HG02884 (cell line): Measurements from ENCODE around the gene HOXC4.

ENCODE experiments used
- ATAC-seq: cut with Tn5 transposase; IDR thresholded peaks from one replicate; pipeline ENCODE4 v1.9.1; 2021; ENCODE audit warnings: mild to moderate bottlenecking, moderate library complexity; ENCODE audit not compliant: unreplicated experiment

HOXC4 gene

DNA sequence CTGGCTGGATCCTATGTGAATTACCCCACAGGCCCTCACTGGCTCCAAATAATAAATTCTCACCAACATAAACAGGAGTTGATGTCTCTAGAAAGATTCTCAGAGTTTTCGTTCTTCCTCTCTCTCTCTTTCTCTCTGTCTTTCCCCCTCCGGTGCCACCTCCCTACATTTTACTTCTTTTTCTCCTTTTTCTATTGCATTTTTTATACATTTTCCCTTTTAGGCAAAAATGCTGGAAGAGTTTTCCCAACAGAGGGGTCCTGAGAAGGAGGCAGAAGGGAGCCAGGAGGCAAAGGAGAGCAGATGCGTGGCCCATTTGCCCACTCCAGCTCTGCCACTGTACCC is 26.2 kb upstream of the HOXC4 start:
- no peak for ATAC-seq

GRCh38 chr12:54028314-54029201 is 25.1 kb upstream of the HOXC4 start, which contains the start of gene HOXC6:
TSS of gene HOXC6 (plus strand) at chr12:54028440. CDS start at chr12:54028522, 82 bp downstream.
- no peak for ATAC-seq

DNA sequence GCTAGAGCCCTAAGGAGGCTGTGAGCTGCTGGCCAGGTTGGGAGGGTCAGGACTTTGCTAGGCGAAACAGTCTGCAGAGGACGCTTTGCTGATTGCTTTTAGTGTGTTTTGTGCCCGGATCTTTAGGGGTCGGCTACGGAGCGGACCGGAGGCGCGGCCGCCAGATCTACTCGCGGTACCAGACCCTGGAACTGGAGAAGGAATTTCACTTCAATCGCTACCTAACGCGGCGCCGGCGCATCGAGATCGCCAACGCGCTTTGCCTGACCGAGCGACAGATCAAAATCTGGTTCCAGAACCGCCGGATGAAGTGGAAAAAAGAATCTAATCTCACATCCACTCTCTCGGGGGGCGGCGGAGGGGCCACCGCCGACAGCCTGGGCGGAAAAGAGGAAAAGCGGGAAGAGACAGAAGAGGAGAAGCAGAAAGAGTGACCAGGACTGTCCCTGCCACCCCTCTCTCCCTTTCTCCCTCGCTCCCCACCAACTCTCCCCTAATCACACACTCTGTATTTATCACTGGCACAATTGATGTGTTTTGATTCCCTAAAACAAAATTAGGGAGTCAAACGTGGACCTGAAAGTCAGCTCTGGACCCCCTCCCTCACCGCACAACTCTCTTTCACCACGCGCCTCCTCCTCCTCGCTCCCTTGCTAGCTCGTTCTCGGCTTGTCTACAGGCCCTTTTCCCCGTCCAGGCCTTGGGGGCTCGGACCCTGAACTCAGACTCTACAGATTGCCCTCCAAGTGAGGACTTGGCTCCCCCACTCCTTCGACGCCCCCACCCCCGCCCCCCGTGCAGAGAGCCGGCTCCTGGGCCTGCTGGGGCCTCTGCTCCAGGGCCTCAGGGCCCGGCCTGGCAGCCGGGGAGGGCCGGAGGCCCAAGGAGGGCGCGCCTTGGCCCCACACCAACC is 23.9 kb upstream of the HOXC4 start:
- ATAC-seq = no peak

DNA sequence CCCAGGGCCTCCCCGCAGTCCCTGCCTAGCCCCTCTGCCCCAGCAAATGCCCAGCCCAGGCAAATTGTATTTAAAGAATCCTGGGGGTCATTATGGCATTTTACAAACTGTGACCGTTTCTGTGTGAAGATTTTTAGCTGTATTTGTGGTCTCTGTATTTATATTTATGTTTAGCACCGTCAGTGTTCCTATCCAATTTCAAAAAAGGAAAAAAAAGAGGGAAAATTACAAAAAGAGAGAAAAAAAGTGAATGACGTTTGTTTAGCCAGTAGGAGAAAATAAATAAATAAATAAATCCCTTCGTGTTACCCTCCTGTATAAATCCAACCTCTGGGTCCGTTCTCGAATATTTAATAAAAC is 23.2 kb upstream of the HOXC4 start:
- no peak for ATAC-seq

- no peak for ATAC-seq
These were observed 22.7 kb upstream of the HOXC4 start for GRCh38 chr12:54030889-54031471.

DNA sequence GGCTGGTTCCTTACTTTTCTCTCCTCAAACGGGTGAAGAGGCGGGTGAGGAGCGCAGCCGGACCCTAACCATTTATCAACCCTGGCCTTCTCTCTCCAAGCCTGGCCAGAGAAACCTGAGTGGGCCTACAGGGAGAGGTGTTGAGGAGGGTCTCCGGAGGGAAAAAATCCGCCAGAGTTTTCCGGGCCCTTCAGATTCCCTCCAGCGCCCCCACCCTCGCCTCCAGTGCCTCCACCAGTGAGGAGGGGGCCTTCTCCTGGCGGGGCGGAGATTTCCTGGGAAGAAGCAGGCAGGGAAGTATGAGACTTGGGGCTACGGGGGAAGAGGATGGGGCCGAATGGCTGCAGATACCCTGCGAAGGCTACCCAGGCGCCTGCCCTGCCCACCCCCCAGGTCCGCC is 22.2 kb upstream of the HOXC4 start:
- ATAC-seq = no peak

GRCh38 chr12:54032086-54032619 is 21.5 kb upstream of the HOXC4 start:
- no peak for ATAC-seq

GRCh38 chr12:54032627-54033100 is 21.0 kb upstream of the HOXC4 start, which contains the start of gene HOXC5:
TSS of gene HOXC5 (plus strand) at chr12:54033050. CDS start at chr12:54033123, 73 bp downstream.
- ATAC-seq = no peak

DNA sequence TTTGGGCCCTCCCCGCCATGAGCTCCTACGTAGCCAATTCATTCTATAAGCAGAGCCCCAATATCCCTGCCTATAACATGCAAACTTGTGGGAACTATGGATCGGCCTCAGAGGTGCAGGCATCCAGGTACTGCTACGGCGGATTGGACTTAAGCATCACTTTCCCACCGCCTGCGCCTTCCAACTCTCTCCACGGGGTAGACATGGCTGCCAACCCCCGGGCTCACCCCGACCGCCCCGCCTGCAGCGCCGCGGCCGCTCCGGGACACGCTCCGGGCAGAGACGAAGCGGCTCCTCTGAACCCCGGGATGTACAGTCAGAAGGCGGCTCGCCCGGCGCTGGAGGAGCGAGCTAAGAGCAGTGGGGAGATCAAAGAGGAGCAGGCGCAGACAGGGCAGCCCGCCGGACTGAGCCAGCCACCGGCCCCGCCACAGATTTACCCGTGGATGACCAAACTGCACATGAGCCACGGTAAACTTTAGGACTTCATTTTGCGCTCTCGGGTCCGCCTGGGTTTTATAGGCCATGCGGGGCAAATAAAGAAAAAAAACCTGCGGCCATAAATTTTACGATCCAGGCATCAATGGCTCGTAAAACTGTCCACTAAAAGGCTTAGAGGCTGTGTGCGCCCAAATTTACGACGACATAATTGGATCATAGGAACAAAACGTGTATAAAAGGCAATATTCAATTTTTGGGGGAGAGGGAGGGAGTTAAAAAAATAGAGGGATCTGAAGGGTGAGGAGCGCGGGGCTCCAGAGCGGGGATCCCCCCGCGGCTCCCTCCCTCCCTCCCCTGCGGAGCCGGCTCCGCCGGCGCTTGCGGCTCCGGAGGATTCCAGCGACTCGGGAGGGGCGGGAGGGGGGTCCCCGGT is 20.3 kb upstream of the HOXC4 start:
- ATAC-seq = no peak

- ATAC-seq = no peak
These were observed 19.5 kb upstream of the HOXC4 start for GRCh38 chr12:54033980-54034784.

DNA sequence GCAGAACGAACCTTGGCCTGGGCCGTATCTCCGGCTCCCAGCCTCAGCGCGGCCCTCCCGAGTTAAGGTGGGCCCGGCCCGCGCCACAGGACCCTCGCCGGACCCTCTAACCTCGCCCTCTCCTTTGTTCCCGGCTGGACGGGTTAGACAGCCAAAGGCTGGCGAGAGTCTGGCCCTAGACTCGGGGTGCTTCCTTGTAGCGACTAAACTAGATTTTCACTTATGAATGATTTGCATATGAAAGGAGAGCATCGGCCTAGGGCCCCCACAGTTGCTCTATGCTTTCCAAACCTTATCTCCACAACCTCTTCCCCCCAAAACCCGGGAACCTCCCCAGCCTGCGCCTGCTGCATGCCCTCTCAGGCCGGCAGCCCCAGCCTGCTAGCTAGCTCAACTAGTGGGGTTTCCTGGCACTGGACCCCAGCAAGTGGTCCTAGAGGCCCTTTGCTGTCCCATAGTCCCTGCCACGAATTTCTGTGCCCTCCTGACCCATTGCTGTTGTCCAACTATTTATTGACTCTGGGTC is 18.8 kb upstream of the HOXC4 start:
- no peak for ATAC-seq

- ATAC-seq = no peak
These were observed 17.9 kb upstream of the HOXC4 start for GRCh38 chr12:54035568-54036264.

GRCh38 chr12:54036620-54037359 is 16.8 kb upstream of the HOXC4 start:
- no peak for ATAC-seq

- no peak for ATAC-seq
These were observed 16.0 kb upstream of the HOXC4 start for GRCh38 chr12:54037360-54038283.

DNA sequence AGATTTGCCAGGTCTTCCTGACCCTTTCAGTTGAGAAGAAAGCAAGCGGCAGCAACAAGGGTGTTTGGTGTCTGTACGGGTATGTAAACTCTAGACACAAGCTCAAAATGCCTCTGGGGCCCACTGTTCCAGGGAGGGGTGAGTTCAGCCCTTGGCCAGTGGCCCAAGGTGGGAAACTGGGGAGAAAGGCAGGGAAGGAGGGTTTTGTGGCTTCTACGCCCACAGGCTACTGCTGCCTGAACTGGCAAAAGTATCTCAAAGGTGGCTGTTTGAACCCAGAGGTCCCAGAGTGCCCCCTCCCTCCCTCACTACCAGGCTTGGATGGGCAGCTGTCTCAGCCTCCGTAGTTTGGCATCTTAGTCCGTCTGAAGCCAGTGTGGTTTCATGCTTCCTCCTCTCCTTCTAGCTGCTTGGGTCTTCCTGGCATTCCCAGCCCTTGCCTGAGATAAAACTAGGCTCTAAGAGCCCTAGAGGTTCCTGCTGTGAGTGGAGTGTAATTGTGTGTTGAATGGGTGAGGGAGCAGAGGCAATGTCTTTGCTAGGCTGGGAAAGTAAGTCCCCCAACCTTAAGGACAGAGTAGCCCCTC is 15.3 kb upstream of the HOXC4 start:
- no peak for ATAC-seq

DNA sequence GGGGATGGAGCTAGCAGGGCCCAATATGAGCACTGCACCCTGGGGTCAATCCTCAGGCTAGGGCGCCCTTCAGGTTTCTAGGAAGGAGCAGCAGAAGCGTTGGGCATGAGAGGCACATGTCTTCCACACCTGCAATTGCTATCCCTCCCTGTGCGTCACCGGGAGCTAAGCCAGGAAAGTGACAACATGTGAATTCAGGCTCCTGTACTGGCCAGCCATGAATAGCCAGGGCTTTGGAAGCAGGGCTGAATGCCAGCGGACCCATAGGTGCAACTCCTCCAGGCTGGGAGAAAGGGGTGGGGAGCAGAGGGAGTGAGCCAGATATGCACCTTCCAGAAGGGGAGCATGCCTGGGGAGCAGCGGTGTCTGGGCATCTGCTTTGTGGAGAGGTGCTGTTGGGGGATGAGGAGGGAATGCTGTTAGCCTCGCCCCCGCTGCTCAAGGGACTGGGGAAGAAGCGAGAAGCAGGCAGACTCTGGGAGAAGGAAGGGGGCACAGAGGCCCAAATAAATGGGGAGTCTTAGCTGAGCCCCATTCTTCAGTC is 14.7 kb upstream of the HOXC4 start:
- no peak for ATAC-seq
